ENCODE data around the gene JSRP1.

Gene JSRP1

DNA sequence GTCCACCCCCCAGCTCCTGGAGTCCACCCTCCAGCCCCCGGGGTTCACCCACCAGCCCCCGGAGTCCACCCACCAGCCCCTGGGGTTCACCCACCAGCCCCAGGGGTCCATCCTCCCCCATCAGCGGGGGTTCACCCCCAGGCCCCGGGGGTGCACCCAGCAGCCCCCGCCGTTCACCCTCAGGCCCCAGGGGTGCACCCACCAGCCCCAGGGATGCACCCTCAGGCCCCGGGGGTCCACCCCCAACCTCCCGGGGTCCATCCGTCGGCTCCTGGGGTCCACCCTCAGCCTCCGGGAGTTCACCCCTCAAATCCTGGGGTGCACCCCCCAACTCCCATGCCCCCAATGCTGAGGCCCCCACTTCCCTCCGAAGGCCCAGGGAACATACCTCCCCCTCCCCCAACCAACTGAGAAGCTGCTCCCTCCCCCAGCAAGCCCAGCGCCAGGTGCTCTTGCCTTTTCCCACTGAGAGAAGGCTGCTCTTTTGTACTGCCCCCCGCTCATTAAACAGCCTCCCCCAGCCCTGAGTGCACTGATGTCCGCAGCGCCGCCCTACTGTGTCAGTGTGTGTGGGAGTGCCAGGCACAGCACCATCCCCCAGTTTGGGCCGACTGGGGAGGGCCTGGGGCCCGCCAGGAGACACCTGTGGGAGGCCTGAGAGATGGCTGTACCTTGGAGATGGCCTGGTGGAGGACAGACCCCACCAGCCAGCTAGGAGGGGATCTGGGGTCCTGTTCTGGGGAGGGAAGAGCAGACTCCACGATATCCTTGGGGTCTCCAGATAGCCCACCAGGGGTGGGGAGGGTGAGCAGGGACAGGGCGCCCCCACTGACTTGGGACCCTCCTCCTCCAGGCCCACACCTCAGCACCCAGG, 7.8 kb downstream of the JSRP1 start:
- FAIRE-seq (no peak), DNase-seq (ENCODE audit: insufficient read length) (no peak)
- no peak for TF ChIP-seq POLR2A (IDR thresholded peaks at IDR 0.05; ENCODE audit: low read depth, low read length)
- no peak for TF ChIP-seq POLR2AphosphoS5 (IDR thresholded peaks at IDR 0.05; ENCODE audit: low read depth, low read length)

GRCh38 chr19:2247433-2248101, 8.7 kb downstream of the JSRP1 start:
- FAIRE-seq (no peak), DNase-seq (ENCODE audit: insufficient read length) (no peak)
- TF ChIP-seq POLR2AphosphoS5 (IDR thresholded peaks at IDR 0.05; ENCODE audit: low read depth, low read length): no peak
- no peak for TF ChIP-seq POLR2A (IDR thresholded peaks at IDR 0.05; ENCODE audit: low read depth, low read length)
- no peak for TF ChIP-seq TAF1 (IDR thresholded peaks at IDR 0.05; ENCODE audit: borderline replicate concordance, low read depth, low read length)

- TF ChIP-seq POLR2A (IDR thresholded peaks at IDR 0.05; ENCODE audit: low read depth, low read length): no peak
- no peak for TF ChIP-seq TAF1 (IDR thresholded peaks at IDR 0.05; ENCODE audit: borderline replicate concordance, low read depth, low read length)
- TF ChIP-seq POLR2AphosphoS5 (IDR thresholded peaks at IDR 0.05; ENCODE audit: low read depth, low read length): no peak
- no peak for FAIRE-seq
- DNase-seq (ENCODE audit: insufficient read length): no peak
Measured at GRCh38 chr19:2246801-2247361, 9.3 kb downstream of the JSRP1 start.

- peak; percentile 13; the same call in 1 of the 2 replicates for TF ChIP-seq POLR2A (IDR thresholded peaks at IDR 0.05; ENCODE audit: low read depth, low read length)
- no peak for TF ChIP-seq TAF1 (IDR thresholded peaks at IDR 0.05; ENCODE audit: borderline replicate concordance, low read depth, low read length)
- TF ChIP-seq POLR2AphosphoS5 (IDR thresholded peaks at IDR 0.05; ENCODE audit: low read depth, low read length): no peak
- no peak for FAIRE-seq
- DNase-seq (ENCODE audit: insufficient read length): no peak
Measured at GRCh38 chr19:2246014-2246620, 10.1 kb downstream of the JSRP1 start.

DNA sequence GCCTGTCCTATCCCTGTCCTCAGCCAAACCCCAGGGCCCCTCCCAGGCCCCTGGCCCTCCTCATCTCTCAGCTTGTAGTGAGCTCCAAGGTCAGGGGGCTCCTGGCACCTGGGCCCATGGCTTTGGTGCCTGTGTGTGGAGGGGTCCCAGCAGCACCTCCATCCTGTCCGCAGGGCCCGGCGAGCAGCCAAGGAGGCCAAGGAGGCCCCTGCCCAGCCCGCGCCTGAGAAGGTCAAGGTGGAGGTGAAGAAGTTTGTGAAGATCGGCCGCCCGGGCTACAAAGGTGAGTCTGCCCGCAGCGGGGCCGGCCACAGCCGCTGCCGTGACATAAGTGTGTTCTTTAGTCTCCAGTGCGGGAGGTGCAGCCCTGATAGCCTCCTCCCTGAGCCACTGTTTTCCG, 10.9 kb downstream of the JSRP1 start:
- FAIRE-seq (no peak), DNase-seq (ENCODE audit: insufficient read length) (no peak)
- no peak for TF ChIP-seq POLR2A (IDR thresholded peaks at IDR 0.05; ENCODE audit: low read depth, low read length)
- TF ChIP-seq TAF1 (IDR thresholded peaks at IDR 0.05; ENCODE audit: borderline replicate concordance, low read depth, low read length): no peak
- TF ChIP-seq POLR2AphosphoS5 (IDR thresholded peaks at IDR 0.05; ENCODE audit: low read depth, low read length): no peak

GRCh38 chr19:2244486-2244885, 11.7 kb downstream of the JSRP1 start:
- TF ChIP-seq POLR2A (IDR thresholded peaks at IDR 0.05; ENCODE audit: low read depth, low read length) (no peak), POLR2AphosphoS5 (IDR thresholded peaks at IDR 0.05; ENCODE audit: low read depth, low read length) (no peak), TAF1 (IDR thresholded peaks at IDR 0.05; ENCODE audit: borderline replicate concordance, low read depth, low read length) (no peak)
- FAIRE-seq: no peak
- no peak for DNase-seq (ENCODE audit: insufficient read length)

DNA sequence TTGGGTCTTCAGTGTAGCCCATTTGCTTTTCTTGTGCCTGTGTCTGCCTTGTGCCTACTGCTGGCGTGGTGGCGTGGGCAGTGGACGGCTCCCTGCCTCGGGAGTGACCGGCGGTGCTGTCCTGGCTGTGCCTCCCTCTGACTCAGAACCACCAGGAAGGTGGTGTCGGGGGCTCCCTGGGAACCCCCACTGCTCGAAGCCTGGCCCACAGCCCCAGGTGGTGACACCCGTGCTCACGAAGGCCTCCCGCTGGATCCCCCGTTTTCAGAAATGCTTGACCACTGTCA, 12.1 kb downstream of the JSRP1 start:
- DNase-seq (ENCODE audit: insufficient read length): no peak
- TF ChIP-seq TAF1 (IDR thresholded peaks at IDR 0.05; ENCODE audit: borderline replicate concordance, low read depth, low read length) (no peak), POLR2A (IDR thresholded peaks at IDR 0.05; ENCODE audit: low read depth, low read length) (no peak)
- FAIRE-seq: no peak

- TF ChIP-seq POLR2AphosphoS5 (IDR thresholded peaks at IDR 0.05; ENCODE audit: low read depth, low read length) (no peak), TAF1 (IDR thresholded peaks at IDR 0.05; ENCODE audit: borderline replicate concordance, low read depth, low read length) (no peak), POLR2A (IDR thresholded peaks at IDR 0.05; ENCODE audit: low read depth, low read length) (no peak)
- DNase-seq (ENCODE audit: insufficient read length) (no peak), FAIRE-seq (no peak)
Measured at GRCh38 chr19:2243274-2244124, 12.7 kb downstream of the JSRP1 start.

DNA sequence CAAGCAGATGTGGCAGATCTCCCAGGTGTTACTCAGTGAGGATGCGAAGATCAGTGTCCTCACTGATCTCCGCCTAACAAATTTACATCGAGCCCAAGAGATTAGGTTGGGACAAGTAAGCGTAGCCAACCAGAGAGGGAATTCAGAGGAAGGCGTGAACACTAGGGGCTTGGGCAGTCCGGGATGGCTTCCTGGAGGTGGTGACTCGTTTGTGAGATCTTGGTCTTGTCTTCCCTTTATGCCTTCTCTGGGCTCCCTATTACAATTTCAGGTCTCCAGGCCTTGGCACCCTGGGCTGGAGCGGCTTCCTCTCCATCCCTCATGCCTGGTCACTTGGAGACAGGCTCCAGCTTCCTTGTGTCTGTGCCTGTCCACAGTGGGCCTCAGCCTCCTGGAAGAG, 13.4 kb downstream of the JSRP1 start:
- TF ChIP-seq TAF1 (IDR thresholded peaks at IDR 0.05; ENCODE audit: borderline replicate concordance, low read depth, low read length): no peak
- TF ChIP-seq POLR2A (IDR thresholded peaks at IDR 0.05; ENCODE audit: low read depth, low read length): no peak
- TF ChIP-seq POLR2AphosphoS5 (IDR thresholded peaks at IDR 0.05; ENCODE audit: low read depth, low read length): no peak; the same call in 1 of the 2 replicates
- DNase-seq (ENCODE audit: insufficient read length) (no peak), FAIRE-seq (no peak)

DNA sequence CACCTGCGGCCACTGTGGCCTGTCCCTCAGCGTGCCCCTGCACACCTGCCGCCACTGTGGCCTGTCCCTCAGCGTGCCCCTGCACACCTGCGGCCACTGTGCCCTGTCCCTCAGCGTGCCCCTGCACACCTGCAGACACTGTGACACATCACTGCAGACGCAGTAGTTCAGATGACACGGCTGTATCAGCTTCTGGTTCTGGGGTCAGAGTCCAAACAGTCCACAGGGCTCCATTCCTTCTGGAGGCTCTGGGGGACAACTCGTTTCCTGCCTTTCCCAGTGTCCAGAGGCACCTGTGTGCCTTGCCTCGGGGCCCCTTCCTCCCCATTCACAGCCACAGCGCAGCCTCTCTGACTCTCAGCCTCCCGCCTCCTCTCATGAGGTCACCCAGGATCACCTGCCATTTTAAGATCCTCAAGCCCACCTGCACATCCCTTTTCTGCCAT, 14.1 kb downstream of the JSRP1 start:
- TF ChIP-seq POLR2A (IDR thresholded peaks at IDR 0.05; ENCODE audit: low read depth, low read length) (no peak), POLR2AphosphoS5 (IDR thresholded peaks at IDR 0.05; ENCODE audit: low read depth, low read length) (0 out of 2 replicates have a peak, but pooled peaks have one; percentile 28)
- no peak for DNase-seq (ENCODE audit: insufficient read length)
- no peak for FAIRE-seq
